ENCODE data around the gene UBE3C. TPM values are rescaled to one million over a fixed set of nuclear protein-coding genes. Genes with fewer than 3 reads are reported as not detected.

Gene UBE3C
- total and polyA plus RNA-seq, 2 donors (not counting 3 experiments of a cell fraction or from before 2014, with no cell fraction given): 45.1 to 77.3 TPM

DNA sequence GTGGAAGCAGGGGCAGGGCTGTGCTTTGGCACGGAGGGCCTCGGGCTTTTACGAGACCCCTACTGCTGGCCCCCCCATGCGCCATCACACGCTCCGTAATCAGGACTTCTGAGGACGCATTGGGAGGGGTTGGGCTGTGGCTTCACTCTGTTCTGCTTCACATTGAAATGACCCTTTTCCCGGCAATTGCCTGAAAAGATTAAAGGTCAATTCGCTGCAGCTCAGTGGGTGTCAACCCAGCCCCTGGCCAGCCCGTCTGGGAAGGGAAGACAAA lies 41.7 kb upstream of the UBE3C start:
- H3K4me2 ChIP-seq (ENCODE audit: insufficient read depth, low read length): no peak overlapping the region
- no peak overlapping the region for H2AFZ ChIP-seq (ENCODE audit: low read depth, low read length)
- H3K9me3 ChIP-seq (replicated peaks; ENCODE audit: control insufficient read depth, insufficient read depth, low read length): no peaks in the 10 kb centered on the region
- no TSS peak for BruUV-seq (replicated peaks)
- no peaks in the 10 kb centered on the region for H3K79me2 ChIP-seq (ENCODE audit: control insufficient read depth, insufficient read depth, low read length)
- no peaks in the 10 kb centered on the region for H3K4me1 ChIP-seq (ENCODE audit: control insufficient read depth, extremely low read depth, insufficient read depth, low read length)
- no peaks in the 10 kb centered on the region for H4K20me1 ChIP-seq (replicated peaks; ENCODE audit: control insufficient read depth, extremely low read depth, insufficient read depth, low read length)
- ChIA-PET POLR2A (no interaction called here), CTCF (no interaction called here)
- no peak overlapping the region for H3K9ac ChIP-seq (replicated peaks; ENCODE audit: extremely low read depth, insufficient read depth, low read length)
- TF ChIP-seq FOS (IDR thresholded peaks at IDR 0.05; ENCODE audit: borderline replicate concordance, insufficient read depth, low read length): no peak
- TF ChIP-seq MYC (IDR thresholded peaks at IDR 0.05; ENCODE audit: low read depth, low read length): no peak
- TF ChIP-seq, protein P1, sequence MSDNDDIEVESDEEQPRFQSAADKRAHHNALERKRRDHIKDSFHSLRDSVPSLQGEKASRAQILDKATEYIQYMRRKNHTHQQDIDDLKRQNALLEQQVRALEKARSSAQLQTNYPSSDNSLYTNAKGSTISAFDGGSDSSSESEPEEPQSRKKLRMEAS (IDR thresholded peaks at IDR 0.05; ENCODE audit: insufficient read depth, insufficient read length): no peak
- TF ChIP-seq JUN (IDR thresholded peaks at IDR 0.05; ENCODE audit: borderline replicate concordance, insufficient read depth, insufficient read length, low read depth): no peak
- TF ChIP-seq GATA2 (IDR thresholded peaks at IDR 0.05; ENCODE audit: insufficient read depth, insufficient read length, low read depth, low read length): no peak
- TF ChIP-seq, protein P2, sequence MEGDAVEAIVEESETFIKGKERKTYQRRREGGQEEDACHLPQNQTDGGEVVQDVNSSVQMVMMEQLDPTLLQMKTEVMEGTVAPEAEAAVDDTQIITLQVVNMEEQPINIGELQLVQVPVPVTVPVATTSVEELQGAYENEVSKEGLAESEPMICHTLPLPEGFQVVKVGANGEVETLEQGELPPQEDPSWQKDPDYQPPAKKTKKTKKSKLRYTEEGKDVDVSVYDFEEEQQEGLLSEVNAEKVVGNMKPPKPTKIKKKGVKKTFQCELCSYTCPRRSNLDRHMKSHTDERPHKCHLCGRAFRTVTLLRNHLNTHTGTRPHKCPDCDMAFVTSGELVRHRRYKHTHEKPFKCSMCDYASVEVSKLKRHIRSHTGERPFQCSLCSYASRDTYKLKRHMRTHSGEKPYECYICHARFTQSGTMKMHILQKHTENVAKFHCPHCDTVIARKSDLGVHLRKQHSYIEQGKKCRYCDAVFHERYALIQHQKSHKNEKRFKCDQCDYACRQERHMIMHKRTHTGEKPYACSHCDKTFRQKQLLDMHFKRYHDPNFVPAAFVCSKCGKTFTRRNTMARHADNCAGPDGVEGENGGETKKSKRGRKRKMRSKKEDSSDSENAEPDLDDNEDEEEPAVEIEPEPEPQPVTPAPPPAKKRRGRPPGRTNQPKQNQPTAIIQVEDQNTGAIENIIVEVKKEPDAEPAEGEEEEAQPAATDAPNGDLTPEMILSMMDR (IDR thresholded peaks at IDR 0.05; ENCODE audit: extremely low read depth in 1 of 2, insufficient read depth in 1 of 2, low read depth in 1 of 2, low read length in 2 of 2): no peak
- TF ChIP-seq POLR2AphosphoS5 (IDR thresholded peaks at IDR 0.05; ENCODE audit: insufficient read depth, low read depth, low read length): no peak
- TF ChIP-seq EZH2 (IDR thresholded peaks at IDR 0.05; ENCODE audit: borderline replicate concordance, low read depth, low read length, severe bottlenecking): no peak
- TF ChIP-seq POLR2A (IDR thresholded peaks at IDR 0.05; ENCODE audit: low read depth, low read length): no peak
- no peak overlapping the region for H3K4me3 ChIP-seq (replicated peaks in 1 of 3; ENCODE audit: insufficient read depth in 1 of 3, low read depth in 1 of 3, low read length in 3 of 3)
- H3K36me3 ChIP-seq (ENCODE audit: control insufficient read depth in 2 of 2, extremely low read depth in 1 of 2, insufficient read depth in 2 of 2, low read length in 2 of 2): no peaks in the 10 kb centered on the region
- no peak overlapping the region for H3K27ac ChIP-seq (ENCODE audit: insufficient read depth, low read depth, low read length)
- intact Hi-C loops (cut with micrococcal nuclease): no loop called here
- DNase-seq (ENCODE audit: low read depth, low spot score): no peak
- FAIRE-seq: no peak
- no peaks in the 10 kb centered on the region for H3K9me1 ChIP-seq (replicated peaks; ENCODE audit: control insufficient read depth, extremely low read depth, insufficient read depth, low read length)
- dilution Hi-C loops (cut with MboI; ENCODE audit: extremely low pct_ligation_motif_present, low sequenced_read_pairs): no loop called here
- no peaks in the 10 kb centered on the region for H3K27me3 ChIP-seq (ENCODE audit: control insufficient read depth in 2 of 2, insufficient read depth in 2 of 2, low read length in 2 of 2)

Measured in endothelial cell of umbilical vein (primary cell).